Measurements from ENCODE around the gene NLN.

GRCh38 chr5:65834306-65834705, 112.3 kb downstream of the NLN start:
- TF ChIP-seq CTCF (conservative IDR thresholded peaks at IDR 0.05 in 1 of 2, IDR thresholded peaks at IDR 0.05 in 1 of 2; ENCODE audit: low read depth in 1 of 2, low read length in 2 of 2), result no peak
- no peak for TF ChIP-seq EZH2 (IDR thresholded peaks at IDR 0.05; ENCODE audit: low read length, missing control alignments)

Data from fibroblast of lung (primary cell).